Transverse colon (tissue), 4 donors: ENCODE measurements around the gene MACROH2A2. TPM values are rescaled to one million over a fixed set of nuclear protein-coding genes. Genes with fewer than 3 reads are reported as not detected.

Experiments used
- DNase-seq: peaks from one replicate; pipeline ENCODE4 v3.0.0-alpha.2; 2019
- H3K27ac ChIP-seq, 4 donors: fragments of 200-600 bp; sonication (generic); 2 replicates each; pipeline ENCODE4 v1.5.1; 2016 to 2018; ENCODE audit warnings: inconsistent platforms in 4 of 4
- H3K27me3 ChIP-seq: fragments of 200-600 bp; sonication (generic); 2 replicates; pipeline ENCODE4 v1.5.1; 2017; ENCODE audit warnings: inconsistent platforms
- H3K36me3 ChIP-seq, 4 donors: fragments of 200-600 bp; sonication (generic); 2 replicates each; pipeline ENCODE4 v1.5.1; 2017 to 2019; ENCODE audit warnings: inconsistent platforms in 4 of 4
- H3K4me1 ChIP-seq, 4 donors: fragments of 200-600 bp; sonication (generic); 2 replicates each; pipeline ENCODE4 v1.5.1; 2017 to 2020; ENCODE audit warnings: inconsistent platforms in 4 of 4
- H3K4me3 ChIP-seq, 4 donors: fragments of 200-600 bp; sonication (generic); 1 replicate in 1 of 4; 2 replicates in 3 of 4; pipeline versions ENCODE4 v1.5.1 to v1.6.1; 2017 to 2019; ENCODE audit warnings: inconsistent platforms in 4 of 4
- H3K9me3 ChIP-seq, 2 donors: fragments of 200-600 bp; sonication (generic); 2 replicates each; pipeline ENCODE4 v1.5.1; 2017 to 2019; ENCODE audit warnings: inconsistent platforms in 2 of 2
- EP300 ChIP-seq: sonication (generic); formaldehyde crosslinking; IDR thresholded peaks from one replicate; pipeline ENCODE4 v1.6.1; 2017; ENCODE audit warnings: antibody characterized with exemption, low read depth
- POLR2A ChIP-seq: fragments of 450-650 bp; IDR thresholded peaks from one replicate; pipeline ENCODE4 v1.6.1; 2016; ENCODE audit warnings: antibody characterized with exemption, mild to moderate bottlenecking, moderate library complexity
- POLR2AphosphoS5 ChIP-seq, 3 donors: sonication (generic); formaldehyde crosslinking; IDR thresholded peaks; one replicate each; pipeline ENCODE4 v1.6.1; 2016; ENCODE audit warnings: antibody characterized with exemption in 3 of 3
- WGBS, 2 donors: methylation state at CpG; one replicate each; pipeline ENCODE4 v1.1.5; 2018; ENCODE audit warnings: low coverage in 1 of 2; 5-methylcytosine and 5-hydroxymethylcytosine counted together
- in situ Hi-C, 4 donors: fragments of 200-750 bp; cut with MboI; loops; one replicate each; pipeline versions ENCODE4 v1.15.0 to v1.15.1; 2017; ENCODE audit warnings: low sequenced_read_pairs in 3 of 4, low pct_ligation_motif_present in 1 of 4, low pct_unique_long_range_greater_than_20kb in 1 of 4
- intact Hi-C: fragments of 100-400 bp; cut with DNase I; formaldehyde crosslinking; loops from one replicate; pipeline ENCODE4 v1.15.1; 2023; ENCODE audit warnings: low total_unique reads
- total RNA-seq, 4 donors: library from RNA; depleted of rRNA; stranded (reverse); fragments of >200 nt; gene quantifications; one replicate each; pipeline ENCODE4 v1.1.0, GENCODE V29; 2016
- TF ChIP-seq, protein P1 (sequence below), 5 experiments: fragments of 200-600 bp in 3 of 5; fragments of 450-650 bp in 2 of 5; sonication (generic) in 3 of 5; IDR thresholded peaks; 1 replicate in 2 of 5; 2 replicates in 3 of 5; pipeline ENCODE4 v1.5.1; 2016 to 2017; ENCODE audit warnings: antibody characterized with exemption in 5 of 5, inconsistent platforms in 3 of 5, mild to moderate bottlenecking in 2 of 5, moderate library complexity in 1 of 5

The MACROH2A2 gene
- total RNA-seq, 4 donors from 2014 or later: 1.6 to 8.6 (median 7.8) TPM

DNA sequence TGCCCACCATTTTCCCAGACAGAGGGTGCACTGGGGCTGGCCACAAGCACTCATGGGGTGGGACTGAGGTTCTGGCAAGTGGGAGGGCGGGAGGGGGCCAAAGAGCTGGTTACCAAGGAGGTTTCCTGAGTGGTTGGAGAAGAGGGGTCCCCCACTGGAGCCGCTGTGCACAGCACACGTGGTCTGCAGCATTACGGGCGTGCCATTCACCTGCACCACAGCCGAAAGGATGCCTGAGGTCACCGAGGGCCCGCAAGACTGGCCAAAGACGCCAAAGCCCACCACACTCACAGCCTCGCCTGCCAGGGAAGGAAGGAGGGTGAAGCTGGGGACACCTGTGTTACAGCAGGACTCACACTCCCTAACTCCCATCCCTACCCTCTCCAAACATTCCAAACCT lies 89.9 kb downstream of the MACROH2A2 start:
- in situ Hi-C loops: no loop called here
- intact Hi-C loops: no loop called here

DNA sequence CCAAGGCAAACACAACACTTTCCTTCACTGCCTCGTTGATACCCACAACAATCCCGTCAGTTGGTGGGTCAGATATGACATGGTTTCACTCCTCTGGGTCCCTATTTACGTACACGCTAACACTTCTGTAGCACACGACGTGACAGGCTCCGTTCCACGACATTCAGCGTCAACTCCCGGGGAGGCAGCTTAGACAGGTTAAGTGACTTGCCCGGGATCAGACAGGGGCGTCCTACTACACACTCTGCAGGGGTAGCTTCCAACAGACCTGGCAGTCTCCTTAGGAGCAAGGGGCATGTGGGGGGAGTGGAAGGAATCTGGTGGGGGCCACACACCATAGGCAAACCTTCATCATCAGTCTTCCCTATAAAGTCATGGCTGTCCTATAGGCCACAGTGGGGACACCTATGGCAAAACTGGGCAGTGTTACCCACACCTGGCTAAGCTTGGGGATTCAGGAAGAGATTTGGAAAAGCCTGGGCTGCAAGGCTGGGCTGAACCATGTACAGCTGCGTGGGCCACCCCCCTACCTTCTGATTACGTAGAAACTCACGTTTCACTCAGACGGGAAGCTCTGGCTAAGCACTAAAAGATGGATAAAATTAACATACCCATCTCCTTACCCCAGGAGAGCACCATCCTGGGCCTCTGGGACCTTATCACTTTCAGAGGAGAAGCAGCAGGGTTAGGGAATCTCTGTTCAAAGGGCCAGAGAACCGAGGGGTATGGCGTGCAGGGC lies 91.9 kb downstream of the MACROH2A2 start:
- Histone ChIP-seq H3K9me3 (no peaks in the 10 kb centered on the region), H3K4me1 (peaks cover 13 to 19% (median 17%) of the 10 kb centered on the region in 4 donors), H3K36me3 (no peaks in the 10 kb centered on the region), H3K27ac (peak overlapping the region; percentile 93 to 99 (median 98)), H3K4me3 (peak overlapping the region in 2 of 4 donors; percentile 74 to 78), H3K27me3 (no peaks in the 10 kb centered on the region)
- intact Hi-C loops: loop anchor here (5.0 kb wide), 1 partner anchor 967 kb away; no protein-coding TSS in a partner anchor
- TF ChIP-seq, protein P1, sequence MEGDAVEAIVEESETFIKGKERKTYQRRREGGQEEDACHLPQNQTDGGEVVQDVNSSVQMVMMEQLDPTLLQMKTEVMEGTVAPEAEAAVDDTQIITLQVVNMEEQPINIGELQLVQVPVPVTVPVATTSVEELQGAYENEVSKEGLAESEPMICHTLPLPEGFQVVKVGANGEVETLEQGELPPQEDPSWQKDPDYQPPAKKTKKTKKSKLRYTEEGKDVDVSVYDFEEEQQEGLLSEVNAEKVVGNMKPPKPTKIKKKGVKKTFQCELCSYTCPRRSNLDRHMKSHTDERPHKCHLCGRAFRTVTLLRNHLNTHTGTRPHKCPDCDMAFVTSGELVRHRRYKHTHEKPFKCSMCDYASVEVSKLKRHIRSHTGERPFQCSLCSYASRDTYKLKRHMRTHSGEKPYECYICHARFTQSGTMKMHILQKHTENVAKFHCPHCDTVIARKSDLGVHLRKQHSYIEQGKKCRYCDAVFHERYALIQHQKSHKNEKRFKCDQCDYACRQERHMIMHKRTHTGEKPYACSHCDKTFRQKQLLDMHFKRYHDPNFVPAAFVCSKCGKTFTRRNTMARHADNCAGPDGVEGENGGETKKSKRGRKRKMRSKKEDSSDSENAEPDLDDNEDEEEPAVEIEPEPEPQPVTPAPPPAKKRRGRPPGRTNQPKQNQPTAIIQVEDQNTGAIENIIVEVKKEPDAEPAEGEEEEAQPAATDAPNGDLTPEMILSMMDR (IDR thresholded peaks at IDR 0.05): no peak
- TF ChIP-seq POLR2AphosphoS5 (IDR thresholded peaks at IDR 0.05) (no peak), POLR2A (no peak), EP300 (no peak)
- DNase-seq: no peak
- 82 to 88% methylated on average over 5 to 18 of the region's 18 CpGs for WGBS, 2 donors
- in situ Hi-C loops: no loop called here

More for the DNA sequence above, 89.9 kb downstream of the MACROH2A2 start:
- Histone ChIP-seq H3K9me3 (no peaks in the 10 kb centered on the region), H3K4me1 (peaks cover 13 to 37% (median 29%) of the 10 kb centered on the region in 4 donors), H3K4me3 (no peak overlapping the region), H3K27me3 (no peaks in the 10 kb centered on the region), H3K36me3 (no peaks in the 10 kb centered on the region), H3K27ac (no peak overlapping the region)
- no peak for DNase-seq
- 89 to 90% methylated on average over 4 to 10 of the region's 10 CpGs for WGBS, 2 donors
- TF ChIP-seq, protein P1 (IDR thresholded peaks at IDR 0.05): no peak
- TF ChIP-seq EP300 (no peak), POLR2AphosphoS5 (IDR thresholded peaks at IDR 0.05) (no peak), POLR2A (no peak)

DNA sequence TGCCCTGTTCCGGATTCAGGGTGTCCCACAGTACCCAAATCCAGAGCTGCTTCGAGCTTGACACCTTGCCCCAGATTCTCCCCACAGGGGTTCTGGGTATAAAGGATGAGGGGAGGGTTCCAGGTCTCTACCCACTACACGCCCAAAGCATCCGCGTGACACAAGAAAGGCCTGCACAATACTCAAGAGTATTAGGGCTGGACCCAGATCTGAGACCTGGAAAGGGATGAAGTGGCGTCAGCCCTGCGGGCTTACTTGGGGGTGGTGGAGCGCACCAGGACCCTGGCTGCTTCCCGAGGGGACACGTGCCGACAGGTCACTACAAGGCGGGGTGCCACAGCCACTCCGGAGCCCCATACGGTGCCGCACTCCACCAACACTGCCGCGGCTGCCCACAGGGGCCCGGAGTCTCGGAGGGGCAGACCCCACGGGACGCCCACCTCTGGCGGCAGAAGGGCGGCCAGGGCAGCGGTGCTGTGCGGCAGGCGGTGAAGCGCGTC lies 92.6 kb downstream of the MACROH2A2 start:
- H3K4me3 ChIP-seq: peak overlapping the region; percentile 74 to 86 (median 76)
- peak; percentile 35 for DNase-seq
- in situ Hi-C loops: no loop called here
- H3K9me3 ChIP-seq: no peaks in the 10 kb centered on the region
- no peak for TF ChIP-seq POLR2A
- TF ChIP-seq EP300: no peak
- TF ChIP-seq POLR2AphosphoS5 (IDR thresholded peaks at IDR 0.05): no peak
- TF ChIP-seq, protein P1 (IDR thresholded peaks at IDR 0.05): no peak
- peaks cover 0 to under 1% (median 0%) of the 10 kb centered on the region in 4 donors for H3K36me3 ChIP-seq
- intact Hi-C loops: loop anchor here (5.0 kb wide), 1 partner anchor 968 kb away; no protein-coding TSS in a partner anchor
- peaks cover 13 to 19% (median 17%) of the 10 kb centered on the region in 4 donors for H3K4me1 ChIP-seq
- H3K27ac ChIP-seq: peak overlapping the region; percentile 93 to 99 (median 98)
- no peaks in the 10 kb centered on the region for H3K27me3 ChIP-seq
- WGBS, 2 donors: 13% methylated on average over 21 of the region's 28 CpGs; no CpG with 5 or more reads in 1 of the 2 donors
